GM19351 (cell line): ENCODE measurements around the gene AHCTF1.

Source experiments
- ATAC-seq: cut with Tn5 transposase; IDR thresholded peaks from one replicate; pipeline ENCODE4 v1.9.1; 2021; ENCODE audit warnings: mild to moderate bottlenecking, moderate library complexity; ENCODE audit not compliant: unreplicated experiment

Gene AHCTF1, protein sequence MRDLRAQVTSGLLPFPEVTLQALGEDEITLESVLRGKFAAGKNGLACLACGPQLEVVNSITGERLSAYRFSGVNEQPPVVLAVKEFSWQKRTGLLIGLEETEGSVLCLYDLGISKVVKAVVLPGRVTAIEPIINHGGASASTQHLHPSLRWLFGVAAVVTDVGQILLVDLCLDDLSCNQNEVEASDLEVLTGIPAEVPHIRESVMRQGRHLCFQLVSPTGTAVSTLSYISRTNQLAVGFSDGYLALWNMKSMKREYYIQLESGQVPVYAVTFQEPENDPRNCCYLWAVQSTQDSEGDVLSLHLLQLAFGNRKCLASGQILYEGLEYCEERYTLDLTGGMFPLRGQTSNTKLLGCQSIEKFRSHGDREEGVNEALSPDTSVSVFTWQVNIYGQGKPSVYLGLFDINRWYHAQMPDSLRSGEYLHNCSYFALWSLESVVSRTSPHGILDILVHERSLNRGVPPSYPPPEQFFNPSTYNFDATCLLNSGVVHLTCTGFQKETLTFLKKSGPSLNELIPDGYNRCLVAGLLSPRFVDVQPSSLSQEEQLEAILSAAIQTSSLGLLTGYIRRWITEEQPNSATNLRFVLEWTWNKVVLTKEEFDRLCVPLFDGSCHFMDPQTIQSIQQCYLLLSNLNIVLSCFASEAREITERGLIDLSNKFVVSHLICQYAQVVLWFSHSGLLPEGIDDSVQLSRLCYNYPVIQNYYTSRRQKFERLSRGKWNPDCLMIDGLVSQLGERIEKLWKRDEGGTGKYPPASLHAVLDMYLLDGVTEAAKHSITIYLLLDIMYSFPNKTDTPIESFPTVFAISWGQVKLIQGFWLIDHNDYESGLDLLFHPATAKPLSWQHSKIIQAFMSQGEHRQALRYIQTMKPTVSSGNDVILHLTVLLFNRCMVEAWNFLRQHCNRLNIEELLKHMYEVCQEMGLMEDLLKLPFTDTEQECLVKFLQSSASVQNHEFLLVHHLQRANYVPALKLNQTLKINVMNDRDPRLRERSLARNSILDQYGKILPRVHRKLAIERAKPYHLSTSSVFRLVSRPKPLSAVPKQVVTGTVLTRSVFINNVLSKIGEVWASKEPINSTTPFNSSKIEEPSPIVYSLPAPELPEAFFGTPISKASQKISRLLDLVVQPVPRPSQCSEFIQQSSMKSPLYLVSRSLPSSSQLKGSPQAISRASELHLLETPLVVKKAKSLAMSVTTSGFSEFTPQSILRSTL (N-terminal part only)

GRCh38 chr1:246931549-246932365, at the start of gene AHCTF1:
Gene AHCTF1, minus strand, starts transcription at chr1:246931948. Its CDS starts 13,578 bp downstream, at chr1:246918370.
- ATAC-seq = peak; percentile 83

GRCh38 chr1:246978785-246979184, 47.0 kb upstream of the AHCTF1 start:
- no peak for ATAC-seq

DNA sequence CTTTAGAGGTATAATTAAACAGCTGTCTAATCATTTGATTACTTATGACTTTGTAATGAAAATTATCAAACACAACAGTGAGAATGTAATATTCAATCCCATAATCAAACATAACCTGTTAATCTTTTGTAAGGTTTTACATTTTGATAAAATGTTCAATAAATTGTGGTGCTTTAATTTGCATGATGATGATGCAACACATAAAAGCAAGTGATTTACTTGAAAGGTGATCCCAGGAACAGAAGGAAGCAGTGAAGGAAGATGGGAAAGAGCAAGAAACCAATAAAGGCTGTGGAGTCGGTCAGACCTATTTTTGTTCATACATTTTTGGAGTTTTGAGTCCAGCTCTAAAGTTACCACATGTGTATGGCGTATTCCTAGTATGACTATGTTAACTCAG, 46.5 kb upstream of the AHCTF1 start:
- no peak for ATAC-seq

DNA sequence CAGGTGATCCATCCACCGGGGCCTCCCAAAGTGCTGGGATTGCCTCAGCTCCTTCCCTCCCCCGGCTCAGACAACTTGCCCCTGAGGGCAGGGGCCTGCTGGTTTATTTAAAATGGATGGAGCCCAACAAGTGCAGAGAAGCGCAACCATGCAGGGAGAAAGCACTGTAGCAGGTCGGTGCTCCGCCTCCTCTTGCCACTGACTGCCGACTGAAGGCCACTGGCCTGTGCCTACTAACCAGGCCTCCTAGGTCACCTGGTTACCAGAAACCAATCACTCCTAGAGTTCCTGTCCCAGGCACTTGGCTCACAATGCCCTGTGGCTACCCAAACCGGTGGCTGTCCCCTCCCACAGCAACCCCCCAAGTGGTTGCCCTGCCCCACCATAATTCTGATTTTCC, 40.2 kb upstream of the AHCTF1 start:
- ATAC-seq = no peak

DNA sequence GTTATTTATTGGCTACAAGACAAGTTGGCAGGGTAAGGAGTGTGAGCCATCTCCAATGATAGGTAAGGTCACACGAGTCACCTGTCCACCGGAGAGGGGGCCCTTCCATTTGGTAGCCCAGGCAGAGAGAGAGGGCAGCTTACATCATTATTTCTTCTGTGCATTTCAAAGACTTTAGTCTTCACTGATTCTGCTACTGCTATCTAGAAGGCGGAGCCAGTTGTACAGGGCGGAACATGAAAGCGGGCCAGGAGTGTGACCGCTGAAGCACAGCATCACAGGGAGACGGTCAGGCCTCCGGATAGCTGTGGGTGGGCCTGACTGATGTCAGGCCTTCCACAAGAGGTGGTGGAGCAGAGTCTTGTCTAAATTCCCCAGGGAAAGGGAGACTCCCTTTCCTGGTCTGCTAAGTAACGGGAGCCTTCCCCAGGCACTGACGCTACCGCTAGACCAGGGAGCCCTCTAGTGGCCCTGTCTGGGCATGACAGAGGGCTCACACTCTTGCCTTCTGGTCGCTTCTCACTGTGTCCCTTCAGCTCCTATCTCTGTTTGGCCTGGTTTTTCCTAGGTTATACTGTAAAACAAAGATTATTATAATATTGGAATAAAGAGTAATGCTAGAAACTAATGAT, 39.5 kb upstream of the AHCTF1 start:
- no peak for ATAC-seq

GRCh38 chr1:246969621-246970020, 37.9 kb upstream of the AHCTF1 start:
- ATAC-seq = no peak

DNA sequence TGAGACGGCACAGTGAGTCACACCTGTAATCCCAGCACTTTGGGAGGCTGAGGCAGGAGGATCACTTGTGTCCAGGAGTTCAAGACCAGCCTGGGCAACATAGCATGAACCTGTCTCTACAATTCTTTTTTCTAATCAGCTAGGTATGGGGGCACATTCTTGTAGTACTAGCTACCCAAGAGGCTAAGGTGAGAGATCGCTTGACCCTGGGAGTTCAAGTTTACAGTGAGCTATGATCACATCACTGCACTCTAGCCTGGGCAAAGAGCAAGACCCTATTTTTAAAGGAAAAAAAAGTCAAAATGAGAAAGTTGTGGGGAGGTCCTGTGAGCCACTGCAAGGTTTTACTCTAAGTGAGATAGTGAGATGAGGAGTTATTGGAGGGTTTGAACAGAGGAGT, 34.8 kb upstream of the AHCTF1 start:
- no peak for ATAC-seq

- ATAC-seq = peak; percentile 55
These were observed 28.4 kb upstream of the AHCTF1 start for GRCh38 chr1:246959944-246960693.

DNA sequence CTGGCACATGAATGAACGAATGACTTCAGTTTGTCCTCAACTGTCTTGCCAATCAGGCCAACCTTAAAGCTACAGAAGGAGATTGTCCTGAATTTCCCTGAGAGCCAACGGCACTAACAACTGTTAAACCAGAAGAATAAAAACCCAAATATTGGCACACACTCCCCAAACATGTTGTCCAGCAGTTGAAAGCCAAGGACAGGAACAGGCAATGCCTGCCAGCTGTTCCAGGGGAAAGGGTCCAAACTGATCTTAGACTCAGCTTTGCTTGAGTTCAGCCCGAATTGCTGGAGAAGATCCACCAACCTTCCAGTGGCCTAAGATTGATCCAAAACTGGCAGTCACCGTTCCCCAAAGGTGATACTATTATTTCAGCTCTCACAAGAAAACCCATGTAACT, 22.4 kb upstream of the AHCTF1 start:
- no peak for ATAC-seq

GRCh38 chr1:246951413-246951812, 19.7 kb upstream of the AHCTF1 start:
- no peak for ATAC-seq

DNA sequence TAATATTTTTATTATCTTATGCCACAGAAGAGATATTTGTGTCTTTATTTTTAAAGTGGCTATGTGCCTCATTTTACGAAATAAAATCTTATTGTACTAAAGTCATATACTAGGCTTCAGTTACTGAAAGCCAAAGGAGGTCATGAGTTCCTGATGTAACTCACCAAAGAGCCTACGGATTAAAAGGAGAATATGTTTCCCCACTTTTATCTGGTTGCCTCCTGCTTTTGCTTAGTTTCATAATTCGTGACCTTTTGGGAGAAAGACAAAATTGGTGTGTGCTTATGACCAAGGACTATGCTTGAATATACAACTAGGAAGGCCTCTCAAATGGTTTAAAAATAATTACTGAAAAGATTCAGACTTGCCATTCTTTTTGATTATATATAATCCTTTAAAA, 18.2 kb upstream of the AHCTF1 start:
- ATAC-seq = no peak

GRCh38 chr1:246947255-246947654, 15.5 kb upstream of the AHCTF1 start:
- no peak for ATAC-seq

GRCh38 chr1:246946366-246946765, 14.6 kb upstream of the AHCTF1 start:
- ATAC-seq = no peak

- ATAC-seq = no peak
These were observed 3.0 kb upstream of the AHCTF1 start for GRCh38 chr1:246934765-246935164.

DNA sequence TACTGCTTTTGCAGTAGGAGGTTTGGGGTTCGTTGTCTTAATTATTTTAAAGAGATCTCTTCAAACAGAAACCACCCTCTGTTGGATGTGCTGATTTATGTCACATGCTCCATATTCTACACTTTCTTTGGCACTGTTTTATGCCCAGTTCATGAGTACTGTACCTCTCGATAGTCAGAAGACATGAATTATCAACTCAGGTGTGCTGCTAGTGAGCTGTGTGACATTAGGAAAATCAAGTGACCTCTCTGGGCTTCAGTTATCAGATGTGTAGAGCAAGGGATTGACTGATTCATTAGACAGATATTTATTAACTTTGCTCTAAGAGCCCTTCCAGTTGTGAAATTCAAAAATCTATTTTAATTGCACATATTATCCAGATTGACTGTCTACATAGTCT, 2.1 kb upstream of the AHCTF1 start:
- ATAC-seq = no peak

DNA sequence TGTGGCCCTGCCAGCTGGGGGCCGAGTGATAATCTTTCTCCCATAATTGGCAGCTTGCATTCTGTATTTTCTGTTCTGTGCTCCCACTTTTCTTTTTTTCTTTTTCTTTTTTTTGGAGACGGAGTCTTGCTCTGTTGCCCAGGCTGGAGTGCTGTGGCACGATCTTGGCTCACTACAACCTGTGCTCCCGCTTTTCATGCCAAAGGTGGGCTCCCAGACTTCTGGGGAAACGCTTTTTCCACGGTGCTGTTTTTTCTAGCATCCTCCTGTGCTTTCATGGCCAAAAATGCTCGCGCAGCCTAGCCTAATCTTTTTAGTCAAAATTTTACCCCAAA, 585 bp upstream of the AHCTF1 start:
- no peak for ATAC-seq

GRCh38 chr1:246930830-246931548, 759 bp downstream of the AHCTF1 start:
- peak; percentile 27 for ATAC-seq

DNA sequence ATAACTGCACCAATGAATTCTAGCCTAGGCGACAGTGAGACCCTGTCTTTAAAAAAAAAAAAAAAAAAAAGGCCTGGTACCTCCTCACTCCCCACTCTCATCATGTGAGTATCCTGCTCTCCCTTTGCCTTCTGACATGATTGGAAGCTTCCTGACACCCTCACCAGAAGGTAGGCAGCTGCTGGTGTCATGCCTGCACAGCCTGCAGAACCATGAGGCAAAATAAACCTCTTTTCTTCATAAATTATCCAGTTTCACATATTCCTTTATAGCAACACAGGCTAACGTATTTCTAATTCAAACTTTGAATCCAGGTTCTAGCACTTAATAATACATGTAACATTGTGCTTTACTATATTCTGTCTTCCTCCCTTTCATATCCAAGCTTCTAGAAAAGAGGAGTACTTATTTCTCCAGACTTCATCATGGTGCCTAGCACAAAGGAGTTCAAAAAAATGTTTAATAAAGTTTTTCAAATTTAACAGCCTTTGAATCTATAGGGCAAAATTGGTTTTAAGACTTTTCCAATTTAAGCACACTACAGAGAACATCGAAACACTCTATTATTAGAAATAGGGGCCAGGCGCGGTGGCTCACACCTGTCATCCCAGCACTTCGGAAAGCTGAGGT, 5.6 kb downstream of the AHCTF1 start:
- no peak for ATAC-seq
